Keratinocyte (primary cell): ENCODE data around the gene TFF3. TPM values are rescaled to one million over a fixed set of nuclear protein-coding genes. Genes with fewer than 3 reads are reported as not detected.

Source experiments
- DNase-seq: peaks from one replicate; pipeline ENCODE4 v3.0.0-alpha.2; 2011; ENCODE audit warnings: low read depth, missing footprints, low spot score
- FAIRE-seq: peaks from 2 replicates; lab custom pipeline; 2011; peaks lifted over from hg19 to GRCh38; lab: Jason Lieb, UNC
- H2AFZ ChIP-seq: 2 replicates; pipeline ENCODE4 v1.6.0; 2012; ENCODE audit warnings: low read length, control low read depth, inconsistent platforms; ENCODE audit not compliant: control insufficient read depth
- H3K27ac ChIP-seq: 2 replicates; pipeline ENCODE4 v1.5.1; 2011; ENCODE audit warnings: low read length; ENCODE audit not compliant: control insufficient read depth, insufficient read depth
- H3K27me3 ChIP-seq: 3 replicates; pipeline ENCODE4 v1.6.0; 2011; ENCODE audit warnings: low read length; ENCODE audit not compliant: control insufficient read depth, insufficient read depth; ENCODE audit errors: extremely low read depth
- H3K36me3 ChIP-seq, 2 experiments: 2 replicates in 1 of 2; 3 replicates in 1 of 2; pipeline ENCODE4 v1.5.1; 2011; ENCODE audit warnings: low read length in 2 of 2, mild to moderate bottlenecking in 1 of 2; ENCODE audit not compliant: control insufficient read depth in 2 of 2, insufficient read depth in 2 of 2; ENCODE audit errors: extremely low read depth in 1 of 2
- H3K4me1 ChIP-seq: 3 replicates; pipeline ENCODE4 v1.5.1; 2011; ENCODE audit warnings: low read length; ENCODE audit not compliant: control insufficient read depth, insufficient read depth; ENCODE audit errors: extremely low read depth
- H3K4me2 ChIP-seq: 3 replicates; pipeline ENCODE4 v1.6.0; 2011; ENCODE audit warnings: low read depth, low read length; ENCODE audit not compliant: control insufficient read depth, insufficient read depth; ENCODE audit errors: extremely low read depth
- H3K4me3 ChIP-seq, 3 experiments: fragments of 200-600 bp in 1 of 3; sonication (generic) in 1 of 3; 2 replicates in 2 of 3; 3 replicates in 1 of 3; pipeline ENCODE4 v1.5.1; 2011 to 2016; ENCODE audit warnings: low read length in 3 of 3, mild to moderate bottlenecking in 3 of 3, control low read depth in 2 of 3, inconsistent platforms in 1 of 3, low read depth in 1 of 3, mixed read lengths in 1 of 3, mixed run types in 1 of 3, moderate library complexity in 1 of 3; ENCODE audit not compliant: control insufficient read depth in 2 of 3, insufficient read depth in 2 of 3; ENCODE audit errors: extremely low read depth in 1 of 3
- H3K79me2 ChIP-seq: 2 replicates; pipeline ENCODE4 v1.6.0; 2012; ENCODE audit warnings: low read length; ENCODE audit not compliant: control insufficient read depth, insufficient read depth
- H3K9ac ChIP-seq: 3 replicates; pipeline ENCODE4 v1.6.0; 2011; ENCODE audit warnings: low read length; ENCODE audit not compliant: control insufficient read depth, insufficient read depth; ENCODE audit errors: extremely low read depth
- H3K9me1 ChIP-seq: 3 replicates; pipeline ENCODE4 v1.6.0; 2011; ENCODE audit warnings: low read length; ENCODE audit not compliant: control insufficient read depth, insufficient read depth; ENCODE audit errors: extremely low read depth
- H3K9me3 ChIP-seq: 2 replicates; pipeline ENCODE4 v1.5.1; 2012; ENCODE audit warnings: low read depth, low read length; ENCODE audit not compliant: control insufficient read depth
- H4K20me1 ChIP-seq: 3 replicates; pipeline ENCODE4 v1.6.0; 2011; ENCODE audit warnings: low read length; ENCODE audit not compliant: control insufficient read depth, insufficient read depth; ENCODE audit errors: extremely low read depth
- CTCF ChIP-seq, 3 experiments: IDR thresholded peaks in 1 of 3; conservative IDR thresholded peaks in 1 of 3; optimal IDR thresholded peaks in 1 of 3; 2 replicates in 2 of 3; 3 replicates in 1 of 3; pipeline versions ENCODE3 to v1.5.1; 2011; ENCODE audit warnings: low read length in 3 of 3, mild to moderate bottlenecking in 3 of 3, moderate library complexity in 2 of 3, control low read depth in 1 of 3, inconsistent platforms in 1 of 3; ENCODE audit not compliant: insufficient read depth in 2 of 3; ENCODE audit errors: extremely low read depth in 1 of 3
- EZH2 ChIP-seq: IDR thresholded peaks from one replicate; pipeline ENCODE4 v1.6.1; 2012; ENCODE audit warnings: inconsistent platforms, mild to moderate bottlenecking, low read length, moderate library complexity
- dilution Hi-C: fragments of 300-500 bp; cut with MboI; formaldehyde crosslinking; loops from one replicate; pipeline ENCODE4 v1.7.0; 2020; ENCODE audit warnings: low sequenced_read_pairs; ENCODE audit not compliant: extremely low pct_ligation_motif_present
- polyA plus RNA-seq, 5 experiments: library from polyadenylated mRNA; depleted of rRNA in 3 of 5; stranded (reverse) in 3 of 5; stranded (forward) in 1 of 5; unstranded in 1 of 5; fragments of >200 nt; gene quantifications; 1 replicate in 1 of 5; 2 replicates in 3 of 5; 3 replicates in 1 of 5; pipeline versions ENCODE4 v1.2.1 to v1.2.3, GENCODE V29; 2011 to 2012; ENCODE audit warnings: missing spikeins in 2 of 5, low read depth in 1 of 5, low replicate concordance in 1 of 5

The TFF3 gene
- polyA plus RNA-seq, 1 donor (not counting 4 experiments of a cell fraction or from before 2014, with no cell fraction given) = not detected

- Histone ChIP-seq H3K9me1 (no peaks in the 10 kb centered on the region), H3K4me2 (no peak overlapping the region), H3K4me1 (no peaks in the 10 kb centered on the region), H3K79me2 (no peaks in the 10 kb centered on the region), H2AFZ (no peak overlapping the region), H3K9me3 (peaks cover 3% of the 10 kb centered on the region), H3K9ac (no peak overlapping the region), H3K4me3 (no peak overlapping the region), H3K27me3 (no peaks in the 10 kb centered on the region), H3K27ac (no peak overlapping the region), H4K20me1 (no peaks in the 10 kb centered on the region), H3K36me3 (no peaks in the 10 kb centered on the region)
- no peak for FAIRE-seq
- no peak for DNase-seq
- dilution Hi-C loops = no loop called here
- TF ChIP-seq EZH2 (no peak), CTCF (optimal IDR thresholded peaks at IDR 0.05 in 1 of 3, IDR thresholded peaks at IDR 0.05 in 1 of 3, conservative IDR thresholded peaks at IDR 0.05 in 1 of 3; ENCODE audit: extremely low read depth in 1 of 3, insufficient read depth in 2 of 3, low read length in 3 of 3) (no peak)
Measured at GRCh38 chr21:42357307-42357706, 42.1 kb upstream of the TFF3 start.

GRCh38 chr21:42356650-42357049, 41.4 kb upstream of the TFF3 start:
- dilution Hi-C loops = no loop called here
- H3K9me1 ChIP-seq = no peaks in the 10 kb centered on the region
- TF ChIP-seq EZH2 = no peak
- TF ChIP-seq CTCF (optimal IDR thresholded peaks at IDR 0.05 in 1 of 3, IDR thresholded peaks at IDR 0.05 in 1 of 3, conservative IDR thresholded peaks at IDR 0.05 in 1 of 3; ENCODE audit: extremely low read depth in 1 of 3, insufficient read depth in 2 of 3, low read length in 3 of 3) = no peak
- H3K27ac ChIP-seq = no peak overlapping the region
- H3K36me3 ChIP-seq = no peaks in the 10 kb centered on the region
- H3K9me3 ChIP-seq = peaks cover 3% of the 10 kb centered on the region
- no peaks in the 10 kb centered on the region for H3K79me2 ChIP-seq
- H3K4me2 ChIP-seq = no peak overlapping the region
- H3K4me1 ChIP-seq = no peaks in the 10 kb centered on the region
- H3K4me3 ChIP-seq = no peak overlapping the region
- DNase-seq (no peak), FAIRE-seq (no peak)
- no peaks in the 10 kb centered on the region for H3K27me3 ChIP-seq
- no peak overlapping the region for H2AFZ ChIP-seq
- no peak overlapping the region for H3K9ac ChIP-seq
- no peaks in the 10 kb centered on the region for H4K20me1 ChIP-seq
